ENCODE results near the gene CLCA4. TPM values are rescaled to one million over a fixed set of nuclear protein-coding genes. Genes with fewer than 3 reads are reported as not detected.

The CLCA4 gene
- total RNA-seq, 2 donors from 2014 or later, result not detected

- no peaks in the 10 kb centered on the region for H3K4me1 Mint-ChIP-seq (ENCODE audit: low read depth)
- no peak overlapping the region for H3K27ac Mint-ChIP-seq
- H3K27me3 Mint-ChIP-seq (ENCODE audit: low read depth), result no peaks in the 10 kb centered on the region
- H3K36me3 Mint-ChIP-seq (ENCODE audit: insufficient read depth in 2 of 2), result no peaks in the 10 kb centered on the region
- H3K4me3 Mint-ChIP-seq, result no peak overlapping the region
- H3K9me3 Mint-ChIP-seq, result no peaks in the 10 kb centered on the region
- ATAC-seq (replicated peaks in 1 of 2), result no peak
- DNase-seq, result no peak
Observed at GRCh38 chr1:86515597-86515996, 31.3 kb upstream of the CLCA4 start.

GRCh38 chr1:86516335-86516734 lies 30.5 kb upstream of the CLCA4 start:
- no peaks in the 10 kb centered on the region for H3K4me1 Mint-ChIP-seq (ENCODE audit: low read depth)
- DNase-seq (no peak), ATAC-seq (replicated peaks in 1 of 2) (no peak)
- no peak overlapping the region for H3K4me3 Mint-ChIP-seq
- H3K36me3 Mint-ChIP-seq (ENCODE audit: insufficient read depth in 2 of 2), result no peaks in the 10 kb centered on the region
- no peaks in the 10 kb centered on the region for H3K9me3 Mint-ChIP-seq
- H3K27me3 Mint-ChIP-seq (ENCODE audit: low read depth), result no peaks in the 10 kb centered on the region
- no peak overlapping the region for H3K27ac Mint-ChIP-seq

- no peak overlapping the region for H3K27ac Mint-ChIP-seq
- DNase-seq (no peak), ATAC-seq (replicated peaks in 1 of 2) (no peak)
- no peaks in the 10 kb centered on the region for H3K27me3 Mint-ChIP-seq (ENCODE audit: low read depth)
- H3K4me1 Mint-ChIP-seq (ENCODE audit: low read depth), result no peaks in the 10 kb centered on the region
- no peak overlapping the region for H3K4me3 Mint-ChIP-seq
- no peaks in the 10 kb centered on the region for H3K36me3 Mint-ChIP-seq (ENCODE audit: insufficient read depth in 2 of 2)
- no peaks in the 10 kb centered on the region for H3K9me3 Mint-ChIP-seq
Observed at GRCh38 chr1:86517336-86517735, 29.5 kb upstream of the CLCA4 start.

GRCh38 chr1:86520789-86521521 lies 25.9 kb upstream of the CLCA4 start:
- Mint-ChIP-seq H3K9me3 (no peaks in the 10 kb centered on the region), H3K4me1 (ENCODE audit: low read depth) (no peaks in the 10 kb centered on the region), H3K4me3 (no peak overlapping the region)

GRCh38 chr1:86521522-86521891 lies 25.4 kb upstream of the CLCA4 start:
- H3K9me3 Mint-ChIP-seq, result no peaks in the 10 kb centered on the region
- H3K4me3 Mint-ChIP-seq, result no peak overlapping the region
- no peak for DNase-seq
- ATAC-seq (replicated peaks in 1 of 2), result no peak
- no peak overlapping the region for H3K27ac Mint-ChIP-seq
- H3K36me3 Mint-ChIP-seq (ENCODE audit: insufficient read depth in 2 of 2), result no peaks in the 10 kb centered on the region
- H3K4me1 Mint-ChIP-seq (ENCODE audit: low read depth), result no peaks in the 10 kb centered on the region
- no peaks in the 10 kb centered on the region for H3K27me3 Mint-ChIP-seq (ENCODE audit: low read depth)

More at GRCh38 chr1:86520789-86521521, 25.9 kb upstream of the CLCA4 start:
- ATAC-seq (replicated peaks in 1 of 2), result no peak
- no peak for DNase-seq
- no peaks in the 10 kb centered on the region for H3K36me3 Mint-ChIP-seq (ENCODE audit: insufficient read depth in 2 of 2)
- H3K27ac Mint-ChIP-seq, result no peak overlapping the region
- no peaks in the 10 kb centered on the region for H3K27me3 Mint-ChIP-seq (ENCODE audit: low read depth)

GRCh38 chr1:86522240-86522639 lies 24.6 kb upstream of the CLCA4 start:
- no peak for DNase-seq
- Mint-ChIP-seq H3K36me3 (ENCODE audit: insufficient read depth in 2 of 2) (no peaks in the 10 kb centered on the region), H3K4me1 (ENCODE audit: low read depth) (no peaks in the 10 kb centered on the region), H3K27ac (no peak overlapping the region), H3K4me3 (no peak overlapping the region), H3K9me3 (no peaks in the 10 kb centered on the region), H3K27me3 (ENCODE audit: low read depth) (no peaks in the 10 kb centered on the region)
- ATAC-seq (replicated peaks in 1 of 2), result no peak

GRCh38 chr1:86523670-86524354 lies 23.1 kb upstream of the CLCA4 start:
- no peaks in the 10 kb centered on the region for H3K36me3 Mint-ChIP-seq (ENCODE audit: insufficient read depth in 2 of 2)
- no peak for ATAC-seq (replicated peaks in 1 of 2)
- H3K27me3 Mint-ChIP-seq (ENCODE audit: low read depth), result no peaks in the 10 kb centered on the region
- no peaks in the 10 kb centered on the region for H3K4me1 Mint-ChIP-seq (ENCODE audit: low read depth)
- H3K9me3 Mint-ChIP-seq, result no peaks in the 10 kb centered on the region
- no peak overlapping the region for H3K4me3 Mint-ChIP-seq
- DNase-seq, result no peak
- H3K27ac Mint-ChIP-seq, result no peak overlapping the region

GRCh38 chr1:86527306-86527705 lies 19.6 kb upstream of the CLCA4 start:
- no peak for ATAC-seq (replicated peaks in 1 of 2)
- Mint-ChIP-seq H3K27ac (no peak overlapping the region), H3K36me3 (ENCODE audit: insufficient read depth in 2 of 2) (no peaks in the 10 kb centered on the region), H3K27me3 (ENCODE audit: low read depth) (no peaks in the 10 kb centered on the region), H3K9me3 (no peaks in the 10 kb centered on the region), H3K4me3 (no peak overlapping the region), H3K4me1 (ENCODE audit: low read depth) (no peaks in the 10 kb centered on the region)
- DNase-seq, result no peak

GRCh38 chr1:86530211-86530845 lies 16.6 kb upstream of the CLCA4 start:
- DNase-seq (no peak), ATAC-seq (replicated peaks in 1 of 2) (no peak)
- no peaks in the 10 kb centered on the region for H3K9me3 Mint-ChIP-seq
- no peak overlapping the region for H3K4me3 Mint-ChIP-seq
- H3K36me3 Mint-ChIP-seq (ENCODE audit: insufficient read depth in 2 of 2), result no peaks in the 10 kb centered on the region
- H3K27me3 Mint-ChIP-seq (ENCODE audit: low read depth), result peaks cover 4% of the 10 kb centered on the region
- H3K27ac Mint-ChIP-seq, result no peak overlapping the region
- H3K4me1 Mint-ChIP-seq (ENCODE audit: low read depth), result no peaks in the 10 kb centered on the region

- H3K27ac Mint-ChIP-seq, result no peak overlapping the region
- no peak overlapping the region for H3K4me3 Mint-ChIP-seq
- ATAC-seq (replicated peaks in 1 of 2), result no peak
- no peaks in the 10 kb centered on the region for H3K9me3 Mint-ChIP-seq
- H3K36me3 Mint-ChIP-seq (ENCODE audit: insufficient read depth in 2 of 2), result no peaks in the 10 kb centered on the region
- DNase-seq, result no peak
- H3K4me1 Mint-ChIP-seq (ENCODE audit: low read depth), result no peaks in the 10 kb centered on the region
- H3K27me3 Mint-ChIP-seq (ENCODE audit: low read depth), result peaks cover 31% of the 10 kb centered on the region
Observed at GRCh38 chr1:86537928-86538695, 8.8 kb upstream of the CLCA4 start.

GRCh38 chr1:86538775-86539174 lies 8.1 kb upstream of the CLCA4 start:
- no peak for ATAC-seq (replicated peaks in 1 of 2)
- H3K9me3 Mint-ChIP-seq, result no peaks in the 10 kb centered on the region
- no peak overlapping the region for H3K4me3 Mint-ChIP-seq
- H3K4me1 Mint-ChIP-seq (ENCODE audit: low read depth), result no peaks in the 10 kb centered on the region
- DNase-seq, result no peak
- no peaks in the 10 kb centered on the region for H3K36me3 Mint-ChIP-seq (ENCODE audit: insufficient read depth in 2 of 2)
- H3K27me3 Mint-ChIP-seq (ENCODE audit: low read depth), result peaks cover 31% of the 10 kb centered on the region
- no peak overlapping the region for H3K27ac Mint-ChIP-seq

- ATAC-seq (replicated peaks in 1 of 2), result no peak
- H3K27me3 Mint-ChIP-seq (ENCODE audit: low read depth), result peaks cover 16% of the 10 kb centered on the region
- no peak overlapping the region for H3K27ac Mint-ChIP-seq
- H3K4me1 Mint-ChIP-seq (ENCODE audit: low read depth), result no peaks in the 10 kb centered on the region
- H3K36me3 Mint-ChIP-seq (ENCODE audit: insufficient read depth in 2 of 2), result no peaks in the 10 kb centered on the region
- DNase-seq, result no peak
- no peaks in the 10 kb centered on the region for H3K9me3 Mint-ChIP-seq
- no peak overlapping the region for H3K4me3 Mint-ChIP-seq
Observed at GRCh38 chr1:86541859-86542258, 5.0 kb upstream of the CLCA4 start.

- peaks cover 13% of the 10 kb centered on the region for H3K27me3 Mint-ChIP-seq (ENCODE audit: low read depth)
- no peak overlapping the region for H3K27ac Mint-ChIP-seq
- no peak overlapping the region for H3K4me3 Mint-ChIP-seq
- no peaks in the 10 kb centered on the region for H3K9me3 Mint-ChIP-seq
- H3K36me3 Mint-ChIP-seq (ENCODE audit: insufficient read depth in 2 of 2), result no peaks in the 10 kb centered on the region
- DNase-seq (no peak), ATAC-seq (replicated peaks in 1 of 2) (no peak)
- H3K4me1 Mint-ChIP-seq (ENCODE audit: low read depth), result no peaks in the 10 kb centered on the region
Observed at GRCh38 chr1:86542631-86543030, 4.2 kb upstream of the CLCA4 start.

Measured in activated T-cell treated with anti-CD3 and anti-CD28 coated beads, Interleukin-2, amount 50 U/mL, for 72 hours (primary cell).